Kasumi-1 (cell line): ENCODE measurements around the gene ZBTB16.

Experiments used
- DNase-seq, 2 experiments: peaks; one replicate each; lab custom pipeline; 2025; lab: John Stamatoyannopoulos, UW

Gene ZBTB16

GRCh38 chr11:114064216-114064615 lies 4.7 kb downstream of the ZBTB16 start:
- no peak for DNase-seq

GRCh38 chr11:114065094-114065493 lies 5.6 kb downstream of the ZBTB16 start:
- DNase-seq = no peak

- no peak for DNase-seq
Measured at GRCh38 chr11:114066046-114066648, 6.6 kb downstream of the ZBTB16 start.

DNA sequence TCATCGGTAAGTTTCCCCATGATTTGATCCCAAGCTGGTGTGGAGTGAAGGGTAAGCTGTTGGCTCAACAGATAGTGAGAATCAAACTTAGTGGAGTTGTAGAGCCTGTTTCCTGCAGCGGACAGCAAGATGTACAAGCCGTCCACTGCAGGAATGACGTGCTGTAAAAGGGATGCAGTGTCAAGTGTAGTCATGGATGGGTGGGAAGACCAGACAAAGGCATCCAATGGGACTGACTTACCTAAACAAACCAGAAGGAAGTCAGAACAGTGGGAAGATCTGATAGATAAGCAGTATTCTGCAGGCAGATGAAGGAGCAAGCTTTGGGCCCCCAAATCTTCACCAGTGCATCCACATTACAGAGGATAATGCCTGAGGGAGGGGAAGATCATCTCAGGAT lies 8.8 kb downstream of the ZBTB16 start:
- DNase-seq = no peak

DNA sequence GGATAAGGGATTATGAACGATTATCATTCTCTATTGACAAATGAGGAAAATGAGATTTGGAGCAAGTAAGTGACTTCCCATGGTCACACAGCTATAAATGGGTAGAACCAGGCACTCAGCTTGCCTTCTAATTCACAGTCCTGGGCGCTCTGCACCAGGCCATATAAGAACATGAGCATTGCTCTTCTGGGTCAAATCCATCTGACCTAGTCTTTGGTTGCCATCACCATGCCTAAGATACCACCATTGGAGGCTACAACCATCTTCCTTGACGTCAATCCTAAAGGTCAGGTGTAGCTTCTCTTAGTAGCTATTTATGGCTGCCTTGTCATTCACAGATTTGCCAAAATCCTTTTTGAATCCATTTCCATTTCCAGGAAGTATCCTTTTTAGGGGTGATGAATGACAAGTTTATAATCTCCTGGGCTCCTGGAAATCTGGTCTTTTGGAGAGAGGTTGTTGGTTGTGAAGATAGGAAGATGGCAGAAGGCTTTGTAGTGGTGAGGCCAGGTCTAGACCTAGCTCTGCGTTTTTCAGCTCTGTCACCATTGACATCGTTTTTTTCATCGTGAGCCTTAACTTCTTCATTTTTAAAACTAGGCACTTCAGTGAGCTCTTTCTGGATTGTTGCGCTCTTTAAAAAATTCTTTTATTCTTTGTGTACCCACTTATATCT lies 11.1 kb downstream of the ZBTB16 start:
- DNase-seq = no peak

- no peak for DNase-seq
Measured at GRCh38 chr11:114073007-114073827, 13.7 kb downstream of the ZBTB16 start.

DNA sequence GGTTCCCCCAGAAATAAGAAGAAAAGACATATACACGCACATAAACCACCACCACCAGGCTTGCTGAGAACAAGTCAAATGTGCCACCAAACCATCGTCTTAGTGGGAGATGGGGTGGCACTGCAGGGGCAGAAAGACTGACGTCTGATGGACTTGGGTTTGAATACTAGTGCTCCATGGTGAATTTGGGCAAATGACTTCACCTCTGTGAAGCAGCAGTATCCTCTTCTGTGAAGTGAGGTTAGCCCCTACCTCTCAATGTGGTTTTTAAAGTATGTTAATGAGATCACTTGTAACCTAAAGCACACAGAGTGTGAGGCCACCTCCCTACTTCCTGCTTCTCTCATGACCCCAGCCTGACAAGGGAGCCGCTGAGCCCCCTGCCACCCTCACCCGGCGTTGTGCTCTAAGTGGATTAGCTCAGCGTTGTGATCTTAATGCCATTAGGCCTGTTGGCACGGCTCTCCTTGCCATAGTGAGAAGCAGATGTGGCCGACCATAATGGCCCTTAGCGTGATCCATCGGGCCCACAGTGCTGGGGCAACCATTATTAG lies 14.4 kb downstream of the ZBTB16 start:
- no peak for DNase-seq

DNA sequence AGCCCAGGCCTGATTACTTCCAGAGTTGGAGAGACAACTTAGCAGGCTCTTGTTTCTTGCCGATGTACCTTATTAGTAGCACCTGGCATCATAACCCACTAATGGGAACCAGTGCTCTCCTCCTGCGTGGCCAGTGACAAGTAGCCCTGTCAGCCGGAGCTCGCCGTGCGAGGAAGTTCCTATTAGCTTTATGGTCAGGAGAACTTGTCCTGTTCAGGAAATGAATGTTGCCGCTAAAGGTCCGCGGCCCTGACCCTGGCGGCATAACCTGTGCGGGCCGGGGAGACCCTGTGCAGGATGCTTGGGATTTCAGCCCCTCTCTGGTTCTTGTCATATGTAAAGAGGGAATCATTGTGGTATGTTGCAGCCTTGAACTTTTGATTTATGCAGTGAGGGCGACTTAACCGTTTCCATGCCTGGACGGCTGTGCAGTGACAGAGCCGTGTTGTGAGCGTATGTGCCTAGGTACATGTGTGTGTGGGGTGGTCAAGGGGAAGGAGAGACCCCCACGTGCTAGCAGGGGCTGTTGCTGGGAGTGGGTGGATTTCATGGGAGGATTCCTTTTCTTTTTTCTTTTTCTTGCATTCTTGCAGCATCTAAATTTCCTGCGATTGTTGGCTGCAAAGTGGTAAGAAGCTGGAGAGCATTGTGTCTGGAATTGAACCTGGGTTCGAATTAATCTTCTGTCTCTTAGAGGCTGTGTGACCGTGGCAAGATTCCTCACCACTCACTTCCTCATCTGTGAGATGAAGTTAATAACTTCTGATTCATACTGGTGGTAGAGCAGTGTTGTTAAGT lies 15.2 kb downstream of the ZBTB16 start:
- no peak for DNase-seq

GRCh38 chr11:114075344-114075610 lies 15.8 kb downstream of the ZBTB16 start:
- no peak for DNase-seq

DNA sequence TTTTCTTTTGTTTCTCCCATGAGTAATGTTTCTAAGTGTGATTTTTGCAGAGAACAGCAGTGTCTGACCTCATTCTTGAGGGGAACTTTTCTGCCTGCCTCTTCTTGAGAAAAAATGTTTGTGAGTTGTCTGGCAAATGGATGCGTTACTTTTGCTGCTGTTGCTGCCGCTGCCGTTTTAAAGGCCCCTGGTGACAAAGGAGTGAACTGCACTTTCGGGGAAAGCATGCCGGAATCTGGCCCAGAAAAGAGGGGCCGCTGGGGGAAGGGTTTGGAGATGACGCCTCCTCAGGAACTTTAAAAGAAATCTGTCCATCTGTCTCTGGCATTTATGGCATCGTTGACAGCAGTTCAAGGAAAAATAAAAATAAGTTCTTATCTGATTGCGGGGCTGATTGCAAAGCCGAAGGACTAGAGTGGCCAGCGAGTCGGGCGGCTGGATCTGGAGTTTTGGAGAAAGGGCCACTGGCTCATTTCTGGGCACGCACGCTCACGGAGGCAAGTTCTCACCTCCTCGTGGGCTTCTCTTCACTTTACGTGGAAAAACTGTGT lies 16.5 kb downstream of the ZBTB16 start:
- DNase-seq = peak; percentile 8 to 43

DNA sequence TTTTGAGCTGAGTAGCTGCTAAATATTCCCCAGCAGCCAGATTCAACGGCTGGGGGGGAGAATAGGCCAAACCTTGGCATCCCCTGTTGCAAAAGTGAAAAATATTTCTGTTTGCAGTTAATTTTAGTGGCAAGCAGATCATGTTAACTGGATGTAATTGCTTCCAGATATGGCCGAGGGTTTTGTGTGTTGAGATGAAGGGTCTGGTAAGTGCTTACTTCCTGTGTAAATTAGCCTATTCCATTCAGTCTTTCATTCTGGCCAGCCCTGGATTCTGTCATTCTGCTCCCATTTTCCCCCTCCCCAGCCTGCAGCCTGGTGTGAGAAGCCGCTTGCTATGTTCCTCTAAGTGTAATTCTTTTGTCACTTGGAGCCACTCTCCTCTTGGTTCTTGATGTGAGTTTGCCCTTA lies 17.4 kb downstream of the ZBTB16 start:
- no peak for DNase-seq

GRCh38 chr11:114077482-114078305 lies 18.2 kb downstream of the ZBTB16 start:
- no peak for DNase-seq

- DNase-seq = no peak
Measured at GRCh38 chr11:114078423-114078822, 18.9 kb downstream of the ZBTB16 start.

GRCh38 chr11:114079511-114080065 lies 20.1 kb downstream of the ZBTB16 start:
- no peak for DNase-seq

DNA sequence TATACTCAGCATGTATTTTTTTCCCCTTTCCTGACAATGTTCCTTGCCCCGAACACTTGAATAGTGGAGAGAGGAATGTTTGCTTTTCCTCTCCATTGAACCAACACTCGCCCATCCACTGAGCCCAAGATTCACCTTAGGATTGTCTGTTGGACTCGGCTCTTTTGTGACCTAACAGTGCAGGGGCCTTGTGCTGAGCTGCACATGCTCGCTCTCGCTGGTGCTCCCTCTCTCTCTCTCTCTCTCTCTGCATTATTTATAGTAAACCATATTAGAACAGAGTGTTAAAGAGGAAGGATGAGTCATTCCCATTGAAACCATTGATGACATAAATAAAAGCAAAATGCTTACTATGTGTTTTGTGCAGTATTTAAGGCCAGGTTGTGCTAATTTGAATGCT lies 20.7 kb downstream of the ZBTB16 start:
- peak in 1 of 2 experiments; percentile 14 for DNase-seq

- DNase-seq = no peak
Measured at GRCh38 chr11:114080769-114081168, 21.3 kb downstream of the ZBTB16 start.

- DNase-seq = no peak
Measured at GRCh38 chr11:114081641-114082414, 22.3 kb downstream of the ZBTB16 start.

DNA sequence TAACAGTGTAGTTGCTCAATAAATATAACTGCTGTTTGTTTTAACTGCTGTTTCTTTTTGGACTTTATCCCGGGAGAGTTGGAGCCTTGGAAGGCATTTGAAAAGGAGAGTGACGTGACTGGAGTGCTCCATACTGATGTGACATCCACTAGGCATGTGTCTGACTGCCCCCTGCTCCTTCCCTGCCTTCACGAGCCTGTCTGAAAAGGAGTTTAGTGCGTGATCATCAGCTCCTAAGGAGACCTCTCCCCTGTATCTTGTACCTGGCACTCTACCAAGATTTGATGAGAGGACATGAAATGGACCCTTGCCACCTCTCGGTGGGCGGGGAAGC lies 22.9 kb downstream of the ZBTB16 start:
- peak in 1 of 2 experiments; percentile 29 for DNase-seq

GRCh38 chr11:114082767-114083181 lies 23.3 kb downstream of the ZBTB16 start:
- DNase-seq = peak; percentile 68 to 82
